Frontal cortex (tissue), 4 donors: ENCODE data around the gene RAB27B. TPM values are rescaled to one million over a fixed set of nuclear protein-coding genes. Genes with fewer than 3 reads are reported as not detected.
"Not testable (repeated sequence)": the region's sequence is repeated elsewhere in the genome, so short reads cannot be mapped to it uniquely, and the experiment has no call there.

Experiments
- DNase-seq, 2 donors: peaks; one replicate each; pipeline ENCODE4 v3.0.0; 2012; ENCODE audit warnings: low spot score in 2 of 2
- FAIRE-seq: peaks from 2 replicates; lab custom pipeline; 2012; peaks lifted over from hg19 to GRCh38; lab: Jason Lieb, UNC
- total RNA-seq: library from RNA; depleted of rRNA; stranded (reverse); fragments of >200 nt; gene quantifications from one replicate; pipeline ENCODE4 v1.2.3, GENCODE V29; 2014
- donor health status: control.
- donor health status: control.
- donor health status: control.

RAB27B gene
- total RNA-seq, 1 donor from 2014 or later = 33.0 TPM

DNA sequence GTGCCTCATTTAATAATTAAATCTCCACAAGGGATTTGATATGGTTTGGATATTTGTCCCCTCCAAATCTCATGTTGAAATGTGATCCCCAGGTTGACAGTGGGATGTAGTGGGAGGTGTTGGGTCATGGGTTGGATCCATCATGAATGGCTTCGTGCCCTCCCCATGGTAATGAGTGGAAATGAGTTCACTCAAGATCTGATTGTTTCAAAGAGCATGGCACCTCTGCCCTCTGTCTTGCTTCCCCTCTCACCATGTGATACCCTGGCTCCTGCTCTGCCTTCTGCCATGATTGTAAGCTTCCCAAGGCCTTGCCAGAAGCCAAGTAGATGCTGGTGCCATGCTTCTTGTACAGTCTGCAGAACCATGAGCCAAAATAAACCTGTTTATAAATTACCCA is 15.0 kb upstream of the RAB27B start:
- FAIRE-seq (no peak), DNase-seq (no peak)

DNA sequence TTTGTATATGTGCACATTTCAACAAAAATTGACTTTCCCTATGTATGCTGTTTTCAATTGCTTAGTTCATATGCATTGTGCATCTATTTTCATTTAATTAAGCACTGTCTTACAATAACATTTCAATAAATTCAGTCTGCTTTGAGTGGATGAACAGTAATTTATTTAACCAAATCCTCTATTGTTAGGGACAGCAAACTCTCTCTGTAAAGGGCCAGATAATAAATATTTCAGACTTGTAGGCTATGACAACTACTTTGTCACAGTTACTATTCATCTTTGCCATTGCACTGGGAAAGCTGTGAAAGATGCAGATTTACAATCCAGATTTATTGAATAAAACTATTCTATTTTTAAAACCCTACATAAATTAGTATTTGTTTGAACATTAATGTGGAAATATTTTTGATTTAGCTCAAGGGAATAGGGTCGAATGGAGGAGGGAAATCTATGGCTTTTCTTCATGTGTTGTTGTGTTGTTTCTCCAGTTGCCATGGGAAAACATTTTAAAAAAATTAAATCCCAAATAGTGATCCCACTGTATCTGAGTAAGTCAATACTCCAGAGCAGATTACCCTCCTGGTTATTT is 14.2 kb upstream of the RAB27B start:
- DNase-seq (no peak), FAIRE-seq (no peak)

GRCh38 chr18:54815086-54815485 is 13.2 kb upstream of the RAB27B start:
- DNase-seq = no peak
- no peak for FAIRE-seq

DNA sequence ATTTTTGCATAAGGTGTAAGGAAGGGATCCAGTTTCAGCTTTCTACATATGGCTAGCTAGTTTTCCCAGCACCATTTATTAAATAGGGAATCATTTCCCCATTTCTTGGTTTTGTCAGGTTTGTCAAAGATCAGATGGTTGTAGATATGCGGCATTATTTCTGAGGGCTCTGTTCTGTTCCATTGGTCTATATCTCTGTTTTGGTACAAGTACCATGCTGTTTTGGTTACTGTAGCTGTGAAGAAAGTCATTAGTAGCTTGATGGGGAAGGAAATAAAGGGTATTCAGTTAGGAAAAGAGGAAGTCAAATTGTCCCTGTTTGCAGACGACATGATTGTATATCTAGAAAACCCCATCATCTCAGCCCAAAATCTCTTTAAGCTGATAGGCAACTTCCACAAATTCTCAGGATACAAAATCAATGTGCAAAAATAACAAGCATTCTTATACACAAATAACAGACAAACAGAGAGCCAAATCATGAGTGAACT is 7.4 kb upstream of the RAB27B start:
- not testable (repeated sequence) for DNase-seq, FAIRE-seq

- FAIRE-seq = no peak
- DNase-seq = no peak
Observed at GRCh38 chr18:54822872-54823845, 5.1 kb upstream of the RAB27B start.

DNA sequence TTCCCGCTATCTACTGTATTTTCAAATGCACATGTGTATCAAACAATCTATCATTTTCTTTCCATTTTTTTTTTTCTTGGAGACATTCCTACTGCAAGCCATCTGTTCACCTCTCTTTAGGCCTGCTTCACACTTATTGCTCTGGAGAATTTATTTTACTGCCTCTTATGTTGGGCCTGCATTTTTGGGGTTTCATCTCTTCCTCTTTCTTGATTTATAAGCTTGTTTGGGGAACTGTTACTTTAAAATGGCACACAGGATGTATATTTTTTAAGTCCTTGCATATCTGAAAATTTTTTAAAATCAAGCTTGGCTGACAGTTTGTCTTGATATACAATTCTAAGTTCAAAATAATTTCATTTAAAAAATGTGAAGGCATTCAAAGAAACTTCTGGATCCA is 3.5 kb upstream of the RAB27B start:
- DNase-seq (no peak), FAIRE-seq (no peak)

DNA sequence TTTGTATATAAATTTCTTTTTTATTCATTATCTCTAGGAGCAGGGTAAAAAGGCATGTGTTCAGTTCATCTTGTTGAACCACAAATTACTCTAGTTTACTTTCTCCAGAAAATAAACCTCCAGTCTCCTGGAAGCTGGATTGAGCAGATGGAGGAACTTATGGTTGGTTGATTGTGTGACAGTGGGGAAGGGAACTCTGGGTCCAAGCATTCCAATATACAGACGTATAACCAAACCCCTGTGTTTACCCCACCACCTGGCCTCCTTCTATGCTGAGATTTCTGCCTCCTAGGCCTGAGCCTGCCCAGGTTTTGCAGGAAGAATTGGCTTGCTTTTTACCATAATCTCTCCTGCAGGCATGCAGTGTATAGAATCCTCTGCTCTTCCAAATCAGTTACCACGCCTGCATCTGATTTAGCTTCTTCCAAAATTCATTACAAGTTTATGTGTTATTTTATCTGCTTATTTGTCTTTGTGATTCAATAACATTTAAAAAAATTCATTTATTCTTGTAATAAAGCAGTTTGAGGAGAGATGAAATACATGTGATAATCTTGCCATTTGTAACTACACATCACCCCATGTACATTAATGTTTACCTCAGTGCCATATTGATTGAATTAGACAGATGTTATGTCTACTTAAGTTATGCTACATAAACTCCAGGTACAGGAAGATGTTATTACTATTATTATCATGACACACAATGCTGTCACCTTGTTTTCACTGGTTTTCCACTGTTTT is 2.5 kb upstream of the RAB27B start:
- DNase-seq (no peak), FAIRE-seq (no peak)

GRCh38 chr18:54828986-54829385 is 709 bp downstream of the RAB27B start:
- no peak for FAIRE-seq
- DNase-seq = no peak

- no peak for DNase-seq
- no peak for FAIRE-seq
Observed at GRCh38 chr18:54829856-54830255, 1.6 kb downstream of the RAB27B start.

- FAIRE-seq (no peak), DNase-seq (no peak)
Observed at GRCh38 chr18:54830260-54830659, 2.0 kb downstream of the RAB27B start.

- FAIRE-seq (no peak), DNase-seq (no peak)
Observed at GRCh38 chr18:54830866-54831265, 2.6 kb downstream of the RAB27B start.

- DNase-seq (no peak), FAIRE-seq (no peak)
Observed at GRCh38 chr18:54835944-54836343, 7.7 kb downstream of the RAB27B start.

- DNase-seq (no peak), FAIRE-seq (no peak)
Observed at GRCh38 chr18:54843314-54843713, 15.0 kb downstream of the RAB27B start.

- FAIRE-seq = no peak
- DNase-seq = no peak
Observed at GRCh38 chr18:54845787-54846186, 17.5 kb downstream of the RAB27B start.

DNA sequence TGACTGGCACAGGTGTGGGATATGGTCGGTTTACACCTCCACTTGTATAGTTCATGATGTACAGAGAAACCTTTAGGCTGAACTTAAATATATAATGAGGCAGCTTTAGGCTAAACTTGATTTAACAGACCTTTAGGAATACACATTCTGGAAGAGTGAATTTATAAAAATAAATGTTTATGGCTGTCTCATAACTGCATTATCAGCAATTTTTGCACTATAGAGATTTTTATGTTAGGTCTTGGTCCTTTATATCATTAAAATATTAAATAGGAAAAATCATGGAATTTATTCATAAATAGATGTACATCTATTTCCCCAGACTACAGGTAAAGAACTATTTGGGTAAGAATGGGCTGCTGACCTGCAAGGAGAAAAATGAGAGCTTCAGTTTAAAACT is 19.8 kb downstream of the RAB27B start:
- FAIRE-seq = no peak
- no peak for DNase-seq

- DNase-seq (no peak), FAIRE-seq (no peak)
Observed at GRCh38 chr18:54849683-54850082, 21.4 kb downstream of the RAB27B start.

DNA sequence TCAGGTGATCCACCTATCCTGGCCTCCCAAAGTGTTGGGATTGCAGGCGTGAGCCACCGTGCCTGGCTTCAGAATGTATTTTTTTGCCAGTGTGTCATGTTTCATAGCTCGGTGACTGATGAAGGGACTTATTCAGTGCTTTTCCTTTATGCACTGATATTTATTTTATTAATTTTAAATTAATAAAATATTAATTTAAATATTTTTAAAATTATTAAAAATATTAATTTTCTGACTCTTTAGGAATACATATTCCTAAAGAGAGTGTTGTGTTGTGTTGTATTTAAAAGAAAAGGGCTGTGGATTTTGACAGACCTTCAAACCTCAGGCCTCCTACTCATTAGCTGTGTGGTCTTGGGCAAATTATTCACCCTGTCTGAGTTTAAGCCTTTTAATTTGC is 22.3 kb downstream of the RAB27B start:
- FAIRE-seq (no peak), DNase-seq (no peak)

- FAIRE-seq = no peak
- no peak for DNase-seq
Observed at GRCh38 chr18:54852780-54853675, 24.8 kb downstream of the RAB27B start.

DNA sequence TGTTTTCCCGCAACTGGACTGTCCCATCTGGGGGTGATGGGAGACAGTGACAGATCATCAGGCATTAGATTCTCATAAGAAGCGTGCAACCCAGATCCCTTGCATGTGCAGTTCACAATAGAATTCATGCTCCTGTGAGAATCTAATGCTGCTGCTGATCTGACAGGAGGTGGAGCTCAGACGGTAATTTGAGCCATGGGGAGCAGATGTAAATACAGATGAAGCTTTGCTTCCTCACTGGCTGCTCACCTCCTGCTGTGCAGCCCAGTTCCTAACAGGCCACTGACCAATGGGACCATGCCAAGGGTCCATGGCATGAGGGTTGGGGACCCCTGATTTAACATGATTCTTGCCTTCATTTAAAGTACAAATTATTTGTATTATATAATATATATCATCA is 26.8 kb downstream of the RAB27B start:
- FAIRE-seq, DNase-seq: not testable (repeated sequence)
